Lung (tissue), 12 donors: ENCODE measurements around the gene HK3. TPM values are rescaled to one million over a fixed set of nuclear protein-coding genes. Genes with fewer than 3 reads are reported as not detected.

Experiments
- ATAC-seq: fragments of 200-7000 bp; cut with Tn5 transposase; one replicate; pipeline ENCODE4 v1.9.1; 2020; ENCODE audit warnings: moderate number of reproducible peaks; ENCODE audit not compliant: insufficient read depth, low FRiP score
- DNase-seq, 3 donors: peaks; one replicate each; pipeline ENCODE4 v3.0.0-alpha.2; 2013 to 2017
- H3K27ac ChIP-seq, 2 donors: one replicate each; pipeline ENCODE4 v1.5.1; 2013; ENCODE audit warnings: mild to moderate bottlenecking in 2 of 2, moderate library complexity in 2 of 2, control low read depth in 1 of 2, inconsistent platforms in 1 of 2, low read depth in 1 of 2, low read length in 1 of 2
- H3K27me3 ChIP-seq, 3 donors: one replicate each; pipeline ENCODE4 v1.5.1; 2013; ENCODE audit warnings: low read length in 2 of 3; ENCODE audit not compliant: control insufficient read depth in 3 of 3, insufficient read depth in 3 of 3
- H3K36me3 ChIP-seq, 4 donors: one replicate each; pipeline ENCODE4 v1.5.1; 2013; ENCODE audit warnings: low read length in 4 of 4, mild to moderate bottlenecking in 1 of 4, moderate library complexity in 1 of 4; ENCODE audit not compliant: control insufficient read depth in 4 of 4, insufficient read depth in 4 of 4
- H3K4me1 ChIP-seq, 5 donors: one replicate each; pipeline ENCODE4 v1.5.1; 2013; ENCODE audit warnings: low read length in 5 of 5, mild to moderate bottlenecking in 2 of 5, moderate library complexity in 1 of 5; ENCODE audit not compliant: control insufficient read depth in 5 of 5, insufficient read depth in 5 of 5
- H3K4me3 ChIP-seq: one replicate; pipeline ENCODE4 v1.5.1; 2013; ENCODE audit warnings: mild to moderate bottlenecking, control low read depth, moderate library complexity
- H3K9ac ChIP-seq, 2 donors: one replicate each; pipeline ENCODE4 v1.5.1; 2013; ENCODE audit warnings: low read length in 2 of 2, control low read depth in 1 of 2; ENCODE audit not compliant: insufficient read depth in 1 of 2
- H3K9me3 ChIP-seq, 4 donors: one replicate each; pipeline ENCODE4 v1.5.1; 2013; ENCODE audit warnings: low read length in 3 of 4, mild to moderate bottlenecking in 1 of 4, moderate library complexity in 1 of 4; ENCODE audit not compliant: control insufficient read depth in 4 of 4, insufficient read depth in 3 of 4
- WGBS, 2 donors: extraction: QIAGEN DNeasy Blood & Tissue Kit; methylation state at CpG; one replicate each; pipeline ENCODE4 v1.1.7; 2013; 5-methylcytosine and 5-hydroxymethylcytosine counted together
- polyA plus RNA-seq, 2 donors: library from polyadenylated mRNA; stranded (reverse); fragments of 200-250 nt; gene quantifications; one replicate each; pipeline ENCODE4 v1.2.1, GENCODE V29; 2013
- total RNA-seq, 2 donors: library from RNA; depleted of rRNA in 1 of 2; stranded (reverse); fragments of >200 nt in 1 of 2; gene quantifications; one replicate each; pipeline ENCODE4 v1.2.1, GENCODE V29; 2014 to 2021
- TF ChIP-seq, protein P1 (sequence below): IDR thresholded peaks from 2 replicates; pipeline ENCODE4 v1.5.1; 2012; ENCODE audit warnings: mild to moderate bottlenecking; ENCODE audit errors: control extremely low read depth, extremely low read depth
- donor health status: control.
- donor health status: control.
- donor health status: Bipolar disorder and iron deficiency.
- donor health status: healthy.
- donor health status: DM: yes; HTN: yes; CAD: no.

HK3 gene
- total and polyA plus RNA-seq, 4 donors, result 9.2 to 260 (median 83.8) TPM

DNA sequence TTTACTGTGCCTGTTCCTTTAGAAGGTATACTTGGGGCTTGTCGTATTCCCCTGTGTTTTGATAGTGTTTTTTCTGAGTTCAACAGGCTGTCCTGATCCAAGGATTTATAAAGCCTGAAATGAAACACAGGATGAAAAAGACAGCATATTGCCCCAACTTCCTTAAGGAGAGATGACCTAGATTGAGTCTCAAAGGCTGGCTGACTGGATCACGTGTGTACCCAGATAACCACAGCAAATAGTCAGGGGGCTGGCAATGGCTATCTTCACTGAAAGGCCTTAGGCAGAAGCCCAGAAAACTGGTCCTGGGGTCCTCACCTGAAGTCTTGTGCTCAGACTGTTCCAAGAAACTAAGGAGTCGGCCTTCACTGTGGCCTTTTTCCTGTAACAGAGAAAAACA, 7.7 kb upstream of the HK3 start:
- Histone ChIP-seq H3K36me3 (peaks cover 25 to 43% (median 34%) of the 10 kb centered on the region in 4 donors), H3K9me3 (peaks cover 0 to 2% (median 0%) of the 10 kb centered on the region in 4 donors), H3K27ac (no peak overlapping the region), H3K9ac (no peak overlapping the region), H3K27me3 (no peaks in the 10 kb centered on the region), H3K4me1 (peaks cover 0 to 3% (median 0%) of the 10 kb centered on the region in 5 donors), H3K4me3 (no peak overlapping the region)
- 94% methylated on average over 3 of the region's 3 CpGs for WGBS, 2 donors
- TF ChIP-seq, protein P1, sequence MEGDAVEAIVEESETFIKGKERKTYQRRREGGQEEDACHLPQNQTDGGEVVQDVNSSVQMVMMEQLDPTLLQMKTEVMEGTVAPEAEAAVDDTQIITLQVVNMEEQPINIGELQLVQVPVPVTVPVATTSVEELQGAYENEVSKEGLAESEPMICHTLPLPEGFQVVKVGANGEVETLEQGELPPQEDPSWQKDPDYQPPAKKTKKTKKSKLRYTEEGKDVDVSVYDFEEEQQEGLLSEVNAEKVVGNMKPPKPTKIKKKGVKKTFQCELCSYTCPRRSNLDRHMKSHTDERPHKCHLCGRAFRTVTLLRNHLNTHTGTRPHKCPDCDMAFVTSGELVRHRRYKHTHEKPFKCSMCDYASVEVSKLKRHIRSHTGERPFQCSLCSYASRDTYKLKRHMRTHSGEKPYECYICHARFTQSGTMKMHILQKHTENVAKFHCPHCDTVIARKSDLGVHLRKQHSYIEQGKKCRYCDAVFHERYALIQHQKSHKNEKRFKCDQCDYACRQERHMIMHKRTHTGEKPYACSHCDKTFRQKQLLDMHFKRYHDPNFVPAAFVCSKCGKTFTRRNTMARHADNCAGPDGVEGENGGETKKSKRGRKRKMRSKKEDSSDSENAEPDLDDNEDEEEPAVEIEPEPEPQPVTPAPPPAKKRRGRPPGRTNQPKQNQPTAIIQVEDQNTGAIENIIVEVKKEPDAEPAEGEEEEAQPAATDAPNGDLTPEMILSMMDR, result no peak
- no peak for DNase-seq
- no peak for ATAC-seq

DNA sequence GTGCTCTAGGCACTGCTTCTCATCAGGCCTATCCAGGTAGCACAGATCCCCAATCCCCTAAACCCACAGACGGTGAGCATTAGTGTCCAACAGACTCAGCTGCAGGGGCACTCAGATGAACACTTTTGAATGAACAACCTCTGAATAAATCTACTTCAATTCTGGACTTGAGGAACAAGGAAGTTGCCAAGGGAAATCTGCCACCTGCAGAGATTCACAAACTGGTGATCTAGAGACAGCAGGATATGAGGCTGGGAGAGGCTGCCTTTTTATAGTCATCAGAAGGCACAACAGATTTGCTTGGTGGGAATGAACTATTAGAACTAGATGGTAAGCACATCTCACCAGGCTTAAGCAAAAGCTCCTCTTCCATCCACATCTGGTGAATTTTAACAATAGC, 7.0 kb upstream of the HK3 start:
- TF ChIP-seq, protein P1, result no peak
- whole genome bisulfite sequencing, 2 donors, result 83 to 100% methylated on average over 1 of the region's 1 CpG
- Histone ChIP-seq H3K4me1 (peaks cover 0 to 3% (median 0%) of the 10 kb centered on the region in 5 donors), H3K9me3 (peaks cover 0 to 2% (median 0%) of the 10 kb centered on the region in 4 donors), H3K27ac (no peak overlapping the region), H3K27me3 (no peaks in the 10 kb centered on the region), H3K36me3 (peaks cover 25 to 43% (median 33%) of the 10 kb centered on the region in 4 donors), H3K4me3 (no peak overlapping the region), H3K9ac (no peak overlapping the region)
- DNase-seq, result no peak
- ATAC-seq, result no peak

DNA sequence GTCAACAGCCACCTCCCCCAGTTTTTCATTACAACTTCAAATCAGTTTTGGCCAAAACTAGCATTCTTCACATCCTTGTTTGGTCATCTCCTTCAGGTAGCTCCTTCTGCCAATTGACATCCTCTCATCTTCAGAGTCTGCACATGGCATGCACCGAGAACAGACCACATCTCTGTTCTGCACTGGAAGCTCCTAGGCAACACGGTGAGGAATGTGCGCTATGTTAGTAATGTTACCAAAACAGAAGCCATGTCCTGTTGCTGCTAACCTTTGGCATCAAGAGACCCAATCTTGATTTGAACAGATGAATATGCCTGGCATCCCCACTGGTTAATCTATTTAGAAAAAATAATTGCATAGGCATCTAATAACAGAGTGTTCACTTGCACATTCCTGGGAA, 5.1 kb upstream of the HK3 start:
- ATAC-seq, result no peak
- Histone ChIP-seq H3K4me1 (peaks cover 0 to 9% (median 0%) of the 10 kb centered on the region in 5 donors), H3K9ac (no peak overlapping the region), H3K4me3 (no peak overlapping the region), H3K9me3 (peaks cover 0 to 2% (median 0%) of the 10 kb centered on the region in 4 donors), H3K36me3 (peaks cover 25 to 43% (median 33%) of the 10 kb centered on the region in 4 donors), H3K27me3 (no peaks in the 10 kb centered on the region), H3K27ac (no peak overlapping the region)
- no peak for DNase-seq
- TF ChIP-seq, protein P1, result no peak
- WGBS, 2 donors, result 89 to 94% methylated on average over 3 of the region's 3 CpGs
